ENCODE measurements around the gene TMC5. TPM values are rescaled to one million over a fixed set of nuclear protein-coding genes. Genes with fewer than 3 reads are reported as not detected.
"Not testable (repeated sequence)": the region's sequence is repeated elsewhere in the genome, so short reads cannot be mapped to it uniquely, and the experiment has no call there.

The TMC5 gene
- total RNA-seq, 3 donors from 2014 or later: 0.58 TPM; not detected in 2

DNA sequence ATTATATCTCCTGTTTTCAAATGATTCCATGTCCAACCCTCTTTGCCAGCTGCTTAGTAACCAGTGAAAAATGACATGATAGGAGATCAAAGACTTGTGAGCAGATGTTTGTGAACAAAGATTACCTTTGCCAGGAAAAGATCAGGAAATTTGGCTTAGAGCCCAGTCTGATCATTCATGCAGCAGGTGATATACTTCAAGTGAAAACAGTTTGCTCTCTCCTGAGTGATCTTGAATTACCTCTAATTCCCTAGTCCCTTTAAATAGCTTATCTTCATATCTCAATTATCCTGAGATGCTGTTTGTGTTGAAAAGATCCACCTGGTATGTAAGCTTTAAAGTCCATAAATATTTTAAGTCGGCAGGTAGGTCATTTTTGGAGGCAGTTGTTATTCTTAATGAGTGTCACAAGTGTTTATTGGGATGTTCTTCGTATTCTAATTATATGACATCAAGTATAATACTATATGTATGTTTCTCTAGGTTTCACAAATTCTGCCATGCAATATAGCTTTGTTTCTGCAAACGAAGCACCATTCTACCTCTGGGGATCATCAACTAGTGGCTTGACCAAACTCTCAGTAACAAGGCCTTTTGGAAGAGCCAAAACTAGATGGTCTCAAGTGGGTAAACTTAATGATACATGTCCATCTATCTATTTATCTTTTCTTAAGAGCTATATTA, 124.6 kb downstream of the TMC5 start:
- Mint-ChIP-seq H3K36me3 (ENCODE audit: insufficient read depth) (peaks cover 32% of the 10 kb centered on the region), H3K27me3 (ENCODE audit: low read depth) (no peaks in the 10 kb centered on the region), H3K4me1 (ENCODE audit: low read depth) (no peaks in the 10 kb centered on the region), H3K4me3 (no peak overlapping the region), H3K9me3 (no peaks in the 10 kb centered on the region)
- no peak for DNase-seq
- no peak for ATAC-seq

DNA sequence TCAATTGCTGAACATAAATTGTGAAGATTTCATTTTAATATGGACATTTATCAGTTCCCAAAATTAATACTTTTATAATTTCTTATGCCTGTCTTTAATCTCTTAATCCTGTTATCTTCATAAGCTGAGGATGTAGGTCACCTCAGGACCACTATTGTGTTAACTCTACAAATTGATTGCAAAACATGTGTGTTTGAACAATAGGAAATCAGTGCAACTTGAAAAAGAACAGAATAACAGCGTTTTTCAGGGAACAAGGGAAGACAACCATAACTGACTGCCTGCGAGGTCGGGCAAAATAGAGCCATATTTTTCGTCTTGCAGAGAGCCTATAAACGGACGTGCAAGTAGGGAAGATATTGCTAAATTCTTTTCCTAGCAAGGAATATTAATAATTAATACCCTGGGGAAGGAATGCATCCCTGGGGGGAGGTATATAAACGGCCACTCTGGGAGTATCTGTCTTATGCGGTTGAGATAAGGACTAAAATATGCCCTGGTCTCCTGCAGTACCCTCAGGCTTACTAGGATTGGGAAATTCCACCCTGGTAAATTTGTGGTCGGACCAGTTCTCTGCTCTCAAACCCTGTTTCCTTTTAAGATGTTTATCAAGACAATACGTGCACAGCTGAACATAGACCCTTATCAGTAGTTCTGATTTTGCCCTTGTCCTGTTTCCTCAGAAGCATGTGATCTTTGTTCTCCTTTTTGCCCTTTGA, 125.8 kb downstream of the TMC5 start:
- H3K27me3 Mint-ChIP-seq (ENCODE audit: low read depth); H3K4me1 Mint-ChIP-seq (ENCODE audit: low read depth); ATAC-seq; DNase-seq; H3K9me3 Mint-ChIP-seq; H3K4me3 Mint-ChIP-seq: not testable (repeated sequence)
- peaks cover 32% of the 10 kb centered on the region for H3K36me3 Mint-ChIP-seq (ENCODE audit: insufficient read depth)

DNA sequence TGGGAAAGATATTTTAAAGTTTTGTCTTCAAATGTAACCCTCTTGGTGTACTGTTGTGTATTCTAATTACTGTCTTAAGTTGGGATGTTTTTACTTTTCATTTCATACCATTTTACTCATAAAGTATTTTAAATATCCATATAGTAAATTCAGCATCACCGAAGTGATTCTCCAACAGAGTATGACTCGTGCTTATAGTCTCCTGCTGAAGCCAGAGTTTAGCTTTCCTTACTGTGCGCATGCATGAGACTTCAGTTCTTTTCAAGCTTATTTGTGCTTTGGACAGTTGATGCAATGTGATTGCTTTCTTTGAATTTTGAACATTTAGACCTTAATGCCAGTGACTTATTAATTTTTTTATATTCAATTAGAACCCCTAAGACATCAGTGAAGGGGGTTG, 130.5 kb downstream of the TMC5 start:
- H3K27me3 Mint-ChIP-seq (ENCODE audit: low read depth): no peaks in the 10 kb centered on the region
- H3K9me3 Mint-ChIP-seq: no peaks in the 10 kb centered on the region
- H3K4me1 Mint-ChIP-seq (ENCODE audit: low read depth): no peaks in the 10 kb centered on the region
- no peak for ATAC-seq
- H3K36me3 Mint-ChIP-seq (ENCODE audit: insufficient read depth): peaks cover 12% of the 10 kb centered on the region
- no peak overlapping the region for H3K4me3 Mint-ChIP-seq
- no peak for DNase-seq

Other genes starting within 250 kb of the TMC5 start
- gene SYT17, start 249.6 kb upstream of the TMC5 start, total RNA-seq: under 1 TPM; 0.19 to 0.30 (median 0.29) TPM
- not detected for gene CLEC19A, start 132.2 kb upstream of the TMC5 start, total RNA-seq
- 10 to 100 TPM; 26.1 to 28.1 (median 26.2) TPM for gene GDE1, start 104.2 kb downstream of the TMC5 start, total RNA-seq
- 10 to 100 TPM; 14.1 to 17.4 (median 15.3) TPM for gene CCP110, start 106.1 kb downstream of the TMC5 start, total RNA-seq
- 10 to 100 TPM; 29.9 to 34.5 (median 30.9) TPM for gene VPS35L, start 137.8 kb downstream of the TMC5 start, total RNA-seq